ENCODE measurements around the gene LHFPL6.

The LHFPL6 gene

DNA sequence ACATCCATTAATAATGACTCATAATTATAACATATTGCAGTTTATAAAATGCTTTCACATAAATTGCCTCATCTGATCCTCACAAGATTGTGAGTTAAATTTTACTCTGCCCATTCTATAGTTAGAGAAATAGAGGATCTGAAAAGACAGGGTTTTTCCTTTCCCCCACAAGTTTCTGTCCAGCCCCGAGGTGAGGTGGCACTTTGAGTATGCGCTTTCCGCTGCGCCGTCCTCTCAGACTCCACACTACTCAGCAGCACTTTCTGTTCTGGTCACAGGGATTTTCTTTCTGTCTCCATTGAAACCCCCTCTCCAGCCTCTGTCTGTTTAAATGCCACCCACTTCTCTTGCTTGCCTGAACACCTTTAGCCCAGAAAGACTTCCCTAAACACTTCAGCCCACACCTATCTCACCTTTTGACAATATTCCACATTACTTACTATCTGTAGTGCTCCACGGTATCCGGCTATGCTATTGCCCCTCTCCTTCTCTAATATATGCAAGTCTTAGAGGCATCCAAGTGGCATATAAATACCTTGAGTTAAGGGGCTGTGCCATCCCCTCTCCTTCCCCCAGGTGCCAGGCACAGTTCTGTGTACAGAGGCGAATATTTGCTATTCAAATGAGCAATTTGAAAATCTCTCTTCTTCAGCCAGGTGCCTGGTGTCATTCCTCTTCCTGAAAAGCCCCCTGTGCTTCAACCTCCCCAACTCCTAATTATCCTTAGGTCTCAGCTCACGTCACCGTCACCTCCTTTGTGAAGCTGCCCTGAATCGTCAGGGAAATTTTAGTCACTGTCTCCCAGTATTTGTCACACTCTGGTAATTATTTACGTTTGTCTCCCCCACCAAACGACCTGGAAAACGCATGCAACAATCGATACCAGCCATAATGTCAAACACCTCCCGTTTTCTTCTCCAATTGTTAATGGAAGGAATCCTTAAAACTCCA is 296.1 kb downstream of the LHFPL6 start:
- no peak for DNase-seq (ENCODE audit: low read depth)

- no peak for DNase-seq (ENCODE audit: low read depth)
Measured at GRCh38 chr13:39302820-39303219, 300.2 kb downstream of the LHFPL6 start.

GRCh38 chr13:39298951-39299350 is 304.0 kb downstream of the LHFPL6 start:
- DNase-seq (ENCODE audit: low read depth), result no peak

- DNase-seq (ENCODE audit: low read depth), result no peak
Measured at GRCh38 chr13:39297664-39298171, 305.3 kb downstream of the LHFPL6 start.

GRCh38 chr13:39297023-39297422 is 306.0 kb downstream of the LHFPL6 start:
- DNase-seq (ENCODE audit: low read depth), result no peak

DNA sequence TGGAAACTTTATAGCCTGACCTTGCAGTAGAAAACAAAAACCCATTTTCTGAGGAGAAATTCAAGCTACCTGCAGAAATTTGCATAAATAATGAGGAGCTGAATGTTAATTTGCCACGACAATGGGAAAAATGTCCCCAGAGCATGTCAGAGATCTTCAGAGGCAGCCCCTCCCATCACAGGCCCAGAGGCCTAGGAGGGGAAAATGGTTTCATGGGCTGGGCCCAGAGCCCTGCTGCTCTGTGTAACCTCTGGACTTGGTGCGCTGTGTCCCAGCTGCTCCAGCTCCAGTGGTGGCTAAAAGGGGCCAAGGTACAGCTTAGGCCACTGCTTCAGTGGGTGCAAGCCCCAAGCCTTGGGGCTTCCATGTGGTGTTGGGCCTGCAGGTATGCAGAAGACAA is 306.8 kb downstream of the LHFPL6 start:
- no peak for DNase-seq (ENCODE audit: low read depth)

Data from CMK (cell line).